Esophagus squamous epithelium (tissue), 5 donors: ENCODE data around the gene C6orf163. TPM values are rescaled to one million over a fixed set of nuclear protein-coding genes. Genes with fewer than 3 reads are reported as not detected.

Experiments
- DNase-seq: peaks from one replicate; lab custom pipeline; 2025; lab: John Stamatoyannopoulos, UW
- H3K27ac ChIP-seq, 4 donors: fragments of 200-600 bp; sonication (generic); one replicate each; pipeline ENCODE4 v1.5.1; 2016 to 2019; ENCODE audit warnings: mild to moderate bottlenecking in 1 of 4
- H3K27me3 ChIP-seq, 4 donors: fragments of 200-600 bp; sonication (generic); 1 replicate in 3 of 4; 2 replicates in 1 of 4; pipeline versions ENCODE4 v1.5.1 to v1.6.0; 2017 to 2021; ENCODE audit warnings: antibody characterized with exemption in 1 of 4
- H3K36me3 ChIP-seq, 3 donors: fragments of 200-600 bp; sonication (generic); one replicate each; pipeline ENCODE4 v1.5.1; 2016 to 2019
- H3K4me1 ChIP-seq, 3 donors: fragments of 200-600 bp; sonication (generic); one replicate each; pipeline ENCODE4 v1.5.1; 2017 to 2019
- H3K4me3 ChIP-seq, 4 donors: fragments of 200-600 bp; sonication (generic); 1 replicate in 3 of 4; 2 replicates in 1 of 4; pipeline ENCODE4 v1.5.1; 2016 to 2019; ENCODE audit warnings: mild to moderate bottlenecking in 2 of 4, moderate library complexity in 1 of 4
- H3K9me3 ChIP-seq, 3 donors: fragments of 200-600 bp; sonication (generic); one replicate each; pipeline ENCODE4 v1.5.1; 2016 to 2019
- CTCF ChIP-seq, 6 experiments: fragments of 450-650 bp in 4 of 6; fragments of 200-600 bp in 2 of 6; sonication (generic) in 2 of 6; IDR thresholded peaks; one replicate each; pipeline ENCODE4 v1.5.1; 2016 to 2019; ENCODE audit warnings: antibody characterized with exemption in 6 of 6, mild to moderate bottlenecking in 4 of 6, moderate library complexity in 4 of 6
- POLR2A ChIP-seq, 4 donors: fragments of 450-650 bp; IDR thresholded peaks; one replicate each; pipeline ENCODE4 v1.6.1; 2017; ENCODE audit warnings: antibody characterized with exemption in 4 of 4, mild to moderate bottlenecking in 4 of 4, moderate library complexity in 3 of 4
- WGBS, 2 donors: methylation state at CpG; one replicate each; pipeline ENCODE4 v1.1.5; 2018; 5-methylcytosine and 5-hydroxymethylcytosine counted together
- intact Hi-C: fragments of 100-400 bp; cut with DNase I; formaldehyde crosslinking; loops from one replicate; pipeline ENCODE4 v1.15.0; 2022
- total RNA-seq, 4 donors: library from RNA; depleted of rRNA; stranded (reverse); fragments of >200 nt; gene quantifications; one replicate each; pipeline ENCODE4 v1.1.0, GENCODE V29; 2016
- donor health status: DM: yes; HTN: yes; CAD: no.

The C6orf163 gene
- total RNA-seq, 4 donors from 2014 or later, result 0.35 to 3.1 (median 1.2) TPM

- H3K4me1 ChIP-seq, result no peaks in the 10 kb centered on the region
- no peak overlapping the region for H3K27ac ChIP-seq
- intact Hi-C loops, result no loop called here
- no peaks in the 10 kb centered on the region for H3K27me3 ChIP-seq
- H3K9me3 ChIP-seq, result no peaks in the 10 kb centered on the region
- no peak for TF ChIP-seq CTCF (IDR thresholded peaks at IDR 0.05)
- no peak for TF ChIP-seq POLR2A (IDR thresholded peaks at IDR 0.05)
- no peaks in the 10 kb centered on the region for H3K36me3 ChIP-seq
- H3K4me3 ChIP-seq, result no peak overlapping the region
- DNase-seq, result no peak
Measured at GRCh38 chr6:87342829-87343228, 1.8 kb upstream of the C6orf163 start.

GRCh38 chr6:87346700-87347099 lies 2.1 kb downstream of the C6orf163 start:
- H3K9me3 ChIP-seq, result no peaks in the 10 kb centered on the region
- no peak overlapping the region for H3K27ac ChIP-seq
- WGBS, 2 donors, result 90 to 92% methylated on average over 3 of the region's 3 CpGs
- TF ChIP-seq CTCF (IDR thresholded peaks at IDR 0.05), result no peak
- TF ChIP-seq POLR2A (IDR thresholded peaks at IDR 0.05), result no peak
- H3K4me3 ChIP-seq, result no peak overlapping the region
- no peaks in the 10 kb centered on the region for H3K27me3 ChIP-seq
- no peak for DNase-seq
- H3K4me1 ChIP-seq, result no peaks in the 10 kb centered on the region
- H3K36me3 ChIP-seq, result no peaks in the 10 kb centered on the region
- intact Hi-C loops, result no loop called here

GRCh38 chr6:87349896-87350295 lies 5.3 kb downstream of the C6orf163 start:
- Histone ChIP-seq H3K27ac (no peak overlapping the region), H3K27me3 (no peaks in the 10 kb centered on the region), H3K36me3 (no peaks in the 10 kb centered on the region), H3K4me1 (no peaks in the 10 kb centered on the region), H3K9me3 (no peaks in the 10 kb centered on the region), H3K4me3 (no peak overlapping the region)
- TF ChIP-seq POLR2A (IDR thresholded peaks at IDR 0.05), result no peak
- TF ChIP-seq CTCF (IDR thresholded peaks at IDR 0.05), result no peak
- no peak for DNase-seq
- intact Hi-C loops, result no loop called here
- WGBS, 2 donors, result 92 to 100% methylated on average over 1 to 2 of the region's 2 CpGs

GRCh38 chr6:87350516-87350915 lies 5.9 kb downstream of the C6orf163 start:
- no peak for DNase-seq

GRCh38 chr6:87351583-87351982 lies 7.0 kb downstream of the C6orf163 start:
- Histone ChIP-seq H3K27me3 (no peaks in the 10 kb centered on the region), H3K9me3 (no peaks in the 10 kb centered on the region), H3K4me3 (no peak overlapping the region), H3K4me1 (no peaks in the 10 kb centered on the region), H3K36me3 (no peaks in the 10 kb centered on the region), H3K27ac (no peak overlapping the region)
- no peak for DNase-seq
- intact Hi-C loops, result no loop called here
- 91 to 100% methylated on average over 1 of the region's 1 CpG for WGBS, 2 donors
- TF ChIP-seq POLR2A (IDR thresholded peaks at IDR 0.05) (no peak), CTCF (IDR thresholded peaks at IDR 0.05) (no peak)

More at GRCh38 chr6:87350516-87350915, 5.9 kb downstream of the C6orf163 start:
- no peaks in the 10 kb centered on the region for H3K9me3 ChIP-seq
- intact Hi-C loops, result no loop called here
- no peaks in the 10 kb centered on the region for H3K4me1 ChIP-seq
- no peak overlapping the region for H3K27ac ChIP-seq
- TF ChIP-seq POLR2A (IDR thresholded peaks at IDR 0.05) (no peak), CTCF (IDR thresholded peaks at IDR 0.05) (no peak)
- H3K36me3 ChIP-seq, result no peaks in the 10 kb centered on the region
- H3K27me3 ChIP-seq, result no peaks in the 10 kb centered on the region
- no peak overlapping the region for H3K4me3 ChIP-seq
